GM18526 (cell line): ENCODE results near the gene LIN9.

Experiments
- POLR2A ChIP-seq: IDR thresholded peaks from 3 replicates; pipeline ENCODE4 v1.6.1; 2011; ENCODE audit not compliant: insufficient read length; ENCODE audit errors: extremely low read depth

LIN9 gene

DNA sequence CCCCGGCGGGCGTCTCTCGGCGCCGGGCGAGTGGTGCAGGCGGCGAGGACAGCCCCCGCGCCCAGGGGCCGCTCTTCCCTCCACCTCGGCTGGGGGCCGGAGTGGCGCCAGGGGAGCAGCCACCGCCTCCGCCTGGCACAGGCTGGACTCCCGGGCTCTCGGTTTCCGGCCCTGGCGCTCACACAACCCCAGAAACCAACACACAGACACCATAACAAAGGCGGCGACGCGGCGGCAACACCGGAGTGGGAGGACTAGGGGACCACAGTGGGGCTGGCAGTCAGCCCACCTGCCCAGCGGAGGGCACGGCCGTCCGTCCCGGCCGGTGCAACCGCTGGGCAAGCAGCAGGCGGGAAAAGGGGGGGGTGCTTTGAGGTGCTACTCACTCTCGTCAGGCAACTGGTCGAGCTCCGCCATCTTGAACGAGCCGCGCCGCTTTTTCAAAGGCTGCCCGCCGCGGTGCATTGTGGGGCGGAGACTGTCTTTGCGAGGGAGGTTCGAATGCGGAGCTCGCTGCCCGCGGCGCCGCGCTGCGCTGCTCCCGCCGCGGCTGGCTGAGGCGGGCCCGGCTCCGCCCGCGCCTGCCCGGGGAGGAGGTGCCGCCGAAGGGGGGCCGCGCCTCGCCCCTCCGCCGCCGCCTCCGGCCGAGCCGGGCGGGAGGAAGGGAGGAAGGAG, at the start of gene LIN9:
TSS of gene LIN9 (minus strand) at position 442 of the 675 bp plus-strand sequence. CDS start at position 417, 25 bp downstream.
- peak; percentile 89 for TF ChIP-seq POLR2A

DNA sequence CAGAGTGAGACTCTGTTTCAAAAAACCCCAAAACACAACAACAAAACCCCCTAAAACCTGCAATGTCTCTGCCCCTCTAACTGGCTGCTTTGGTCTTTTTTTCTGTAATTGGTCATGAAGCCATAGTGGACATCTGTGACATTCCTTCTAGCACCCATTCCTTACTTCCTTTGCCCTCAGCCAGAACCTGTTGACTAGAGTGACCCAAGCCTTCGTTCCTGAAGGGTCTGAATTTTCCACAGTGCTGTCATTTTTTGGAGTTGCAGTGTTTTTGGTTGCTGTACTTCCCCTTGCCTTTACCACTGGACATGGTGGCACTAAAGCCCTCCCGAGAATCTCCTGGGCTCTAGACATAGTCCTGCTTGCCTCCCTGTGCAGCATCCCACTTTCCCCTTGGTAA, 48.5 kb upstream of the LIN9 start:
- no peak for TF ChIP-seq POLR2A

DNA sequence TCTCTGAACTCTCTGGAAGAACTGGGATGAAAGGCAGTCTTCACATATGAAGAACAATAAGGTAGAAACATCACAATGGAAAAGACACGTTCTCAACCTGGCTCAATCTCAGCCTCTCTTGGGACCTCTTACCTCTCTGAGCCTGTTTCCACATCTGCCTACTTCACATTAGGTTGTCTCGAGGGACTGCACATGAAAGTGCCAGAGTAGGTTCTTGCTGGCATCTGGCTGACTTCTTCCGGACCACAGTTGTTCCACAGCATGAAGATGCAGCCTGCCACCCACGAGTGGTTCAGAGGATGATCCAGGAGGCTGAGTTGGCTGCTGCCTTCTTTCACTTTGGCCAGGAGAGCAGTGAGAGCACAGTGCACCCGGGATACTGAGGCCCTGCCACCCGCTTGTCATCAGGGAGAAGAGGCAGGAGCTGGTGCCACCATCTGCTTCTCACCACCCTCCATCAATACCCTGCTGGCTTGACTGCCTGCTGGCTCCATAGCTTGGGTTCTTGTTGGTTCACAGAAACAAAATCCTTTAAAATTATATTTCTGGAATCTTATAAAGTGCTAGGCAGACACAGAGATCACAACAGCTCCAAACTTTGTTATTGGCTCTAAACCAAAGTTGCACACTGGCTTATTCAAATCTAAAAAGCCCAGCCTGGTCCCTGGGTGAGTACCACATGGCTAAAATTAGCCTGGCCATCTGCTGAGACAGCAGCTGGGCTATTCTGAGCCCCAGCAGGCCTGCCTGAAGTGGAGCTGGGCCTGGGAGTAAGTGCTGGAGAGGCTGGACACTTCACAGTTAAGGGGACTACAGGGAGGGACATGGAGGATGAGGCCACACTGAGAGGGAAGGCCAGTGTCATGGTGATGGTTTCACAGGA, 46.9 kb upstream of the LIN9 start:
- TF ChIP-seq POLR2A = no peak

GRCh38 chr1:226355016-226355415, 46.1 kb upstream of the LIN9 start:
- TF ChIP-seq POLR2A = no peak

GRCh38 chr1:226353698-226354525, 44.9 kb upstream of the LIN9 start:
- no peak for TF ChIP-seq POLR2A

DNA sequence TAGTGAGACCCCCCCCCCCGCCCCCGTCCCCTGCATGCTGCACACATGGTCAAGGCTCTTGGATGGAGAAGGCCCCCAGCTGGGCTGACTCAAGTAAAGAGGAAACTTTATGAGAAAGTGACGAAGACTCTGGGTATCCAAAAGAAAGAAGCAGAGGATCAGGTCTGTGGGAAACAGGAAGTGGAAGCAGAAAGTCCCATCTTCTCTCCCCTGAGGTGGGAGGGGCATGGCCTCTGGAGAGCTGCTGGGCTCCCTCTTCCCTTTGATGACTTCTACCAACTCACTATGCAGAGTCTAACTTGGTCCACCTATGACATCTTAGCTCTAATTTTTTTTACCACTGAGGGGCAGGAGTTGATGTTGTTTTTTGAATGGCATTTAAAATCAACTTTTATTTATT, 42.7 kb upstream of the LIN9 start:
- TF ChIP-seq POLR2A = no peak

DNA sequence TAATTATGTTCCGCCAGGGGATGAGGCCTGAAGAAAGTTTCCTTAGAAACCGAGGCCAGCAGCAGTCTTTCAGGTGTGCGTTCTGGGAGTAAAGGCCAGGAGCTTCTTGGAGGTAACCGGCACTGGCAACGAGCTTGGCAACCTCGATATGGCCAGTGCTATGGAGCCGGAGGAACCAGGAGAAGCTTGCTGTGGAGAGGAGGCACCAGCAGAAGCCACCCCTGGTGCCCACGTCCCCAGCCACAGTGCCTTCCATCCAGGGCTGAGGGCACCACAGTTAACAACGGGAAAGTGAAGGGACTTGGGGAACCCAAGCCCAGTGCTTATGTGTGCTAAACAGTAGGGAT, 41.5 kb upstream of the LIN9 start:
- TF ChIP-seq POLR2A = no peak

DNA sequence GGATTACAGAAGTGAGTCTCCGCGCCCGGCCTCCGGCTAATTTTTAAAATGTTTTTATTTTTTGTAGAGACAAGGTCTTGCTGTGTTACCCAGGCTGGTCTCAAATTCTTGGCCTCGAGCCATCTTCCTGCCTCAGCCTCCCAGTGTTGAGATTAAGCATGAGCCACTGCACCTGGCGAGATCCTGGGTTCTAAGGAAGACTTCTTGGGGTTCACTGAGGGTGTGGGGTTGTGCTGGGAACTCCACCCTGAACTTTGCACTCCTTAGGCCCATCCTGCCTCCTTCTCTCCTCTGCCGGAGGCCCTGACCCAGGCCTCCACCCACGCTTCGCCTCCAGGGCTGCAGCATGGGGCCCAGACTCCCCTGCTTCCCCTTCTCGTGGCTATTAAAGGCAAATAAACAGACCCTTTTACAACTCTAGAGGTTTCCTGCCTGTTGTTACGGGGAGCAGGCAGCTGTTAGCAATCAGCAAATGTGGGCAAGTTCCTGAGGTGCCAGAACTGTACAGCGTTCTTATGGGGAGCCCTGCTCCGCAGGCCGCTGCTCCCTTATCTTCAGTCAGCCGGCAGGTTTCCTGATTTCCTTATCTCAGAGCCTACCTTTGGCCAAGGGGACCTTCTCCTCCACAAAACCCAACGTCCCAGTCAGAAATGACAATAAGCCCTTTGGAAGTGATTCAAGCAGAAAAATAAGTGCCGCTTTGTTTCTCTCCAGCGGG, 41.0 kb upstream of the LIN9 start:
- TF ChIP-seq POLR2A = no peak

DNA sequence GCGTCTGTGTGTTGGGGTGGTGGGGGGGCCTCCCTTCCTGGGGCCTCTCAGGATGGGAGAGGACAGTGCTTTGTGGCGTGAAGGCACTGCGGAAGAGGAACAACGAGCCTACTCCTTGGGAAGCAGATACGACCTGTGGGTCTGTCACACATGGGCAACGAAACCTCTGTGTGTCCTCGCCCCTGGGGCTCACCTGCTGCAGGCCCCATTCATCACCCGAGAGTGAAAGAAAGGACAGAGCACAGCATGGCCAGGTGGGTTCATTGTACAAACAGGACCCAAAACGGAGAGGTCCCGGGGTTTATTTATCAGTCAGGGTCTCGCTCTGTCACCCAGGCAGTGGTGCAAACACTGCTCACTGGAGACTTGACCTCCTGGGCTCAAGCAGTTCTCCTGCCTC, 40.1 kb upstream of the LIN9 start:
- TF ChIP-seq POLR2A = no peak

DNA sequence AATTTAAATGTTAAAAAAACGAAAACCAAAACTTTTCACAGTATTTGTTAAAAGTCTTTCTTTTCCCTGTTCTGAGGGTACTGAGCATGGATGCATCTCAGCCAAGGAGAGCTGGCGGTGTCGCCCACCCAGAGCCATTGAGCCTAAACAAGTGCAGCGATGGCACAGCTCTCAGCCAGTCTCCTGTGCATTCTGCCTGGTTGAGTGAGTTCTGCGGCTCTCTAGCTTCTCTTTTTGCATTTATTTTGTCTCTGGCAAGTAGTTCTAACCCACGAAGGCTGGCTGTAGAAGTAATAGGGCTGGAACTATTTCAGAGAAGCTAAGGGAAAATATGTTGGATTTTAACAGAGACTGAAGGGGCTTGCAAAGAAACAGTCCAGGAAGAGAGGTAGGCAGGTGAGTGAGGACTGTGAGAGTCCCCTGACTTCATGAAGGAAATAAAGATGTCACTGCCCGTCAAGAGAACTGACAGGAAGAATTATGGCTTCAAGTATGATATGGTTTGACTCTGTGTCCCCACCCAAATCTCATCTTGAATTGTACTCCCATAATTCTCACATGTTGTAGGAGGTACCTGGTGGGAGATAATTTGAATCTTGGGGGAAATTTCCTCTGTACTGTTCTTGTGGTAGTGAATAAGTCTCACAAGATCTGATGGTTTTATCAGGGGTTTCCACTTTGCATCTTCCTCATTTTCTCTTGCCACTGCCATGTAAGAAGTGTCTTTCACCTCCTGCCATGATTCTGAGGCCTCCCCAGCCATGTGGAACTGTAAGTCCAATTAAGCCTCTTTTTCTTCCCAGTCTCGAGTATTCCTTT, 35.7 kb upstream of the LIN9 start:
- no peak for TF ChIP-seq POLR2A

GRCh38 chr1:226342656-226343055, 33.7 kb upstream of the LIN9 start:
- no peak for TF ChIP-seq POLR2A

GRCh38 chr1:226337276-226337875, 28.4 kb upstream of the LIN9 start:
- TF ChIP-seq POLR2A = no peak

GRCh38 chr1:226335661-226336060, 26.7 kb upstream of the LIN9 start:
- TF ChIP-seq POLR2A = no peak

DNA sequence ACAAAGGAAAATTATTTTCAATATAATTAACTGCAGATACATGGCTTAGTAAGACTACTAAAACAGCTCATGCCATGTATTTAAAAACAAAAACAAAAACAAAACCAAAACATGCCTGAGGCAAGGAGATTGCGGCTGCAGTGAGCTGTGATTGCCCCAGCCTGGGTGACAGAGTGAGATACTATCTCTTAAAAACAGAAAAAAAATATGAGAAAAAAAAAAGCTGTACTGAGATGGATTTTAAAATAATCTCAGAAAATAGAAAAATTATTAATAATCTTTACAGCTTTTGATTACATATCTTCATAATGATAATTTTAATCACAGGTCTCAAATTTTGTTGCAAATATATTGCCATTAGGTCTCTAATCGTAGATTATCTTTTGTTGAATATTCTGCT, 24.0 kb upstream of the LIN9 start:
- no peak for TF ChIP-seq POLR2A
